PFSK-1 (cell line): ENCODE results near the gene BLVRB.

Experiments
- FOXP2 ChIP-seq: optimal IDR thresholded peaks from 2 replicates; pipeline ENCODE3; 2011; ENCODE audit warnings: borderline replicate concordance, control low read depth, inconsistent platforms; ENCODE audit not compliant: insufficient read depth; ENCODE audit errors: extremely low read length, extremely low read depth
- POLR2AphosphoS5 ChIP-seq: IDR thresholded peaks from 2 replicates; pipeline ENCODE4 v1.6.1; 2012; ENCODE audit warnings: low read depth, mild to moderate bottlenecking, control low read depth, low read length, moderate library complexity
- REST ChIP-seq, 2 experiments: IDR thresholded peaks; 2 replicates each; pipeline versions ENCODE4 v1.6.1 to v1.8.0; 2011 to 2012; ENCODE audit warnings: low read depth in 2 of 2, low read length in 2 of 2, control low read depth in 1 of 2, inconsistent platforms in 1 of 2, mild to moderate bottlenecking in 1 of 2, moderate library complexity in 1 of 2; ENCODE audit not compliant: insufficient read depth in 1 of 2
- SIN3A ChIP-seq: IDR thresholded peaks from 2 replicates; pipeline ENCODE4 v1.6.1; 2012; ENCODE audit warnings: mild to moderate bottlenecking, low read length, moderate library complexity, borderline replicate concordance; ENCODE audit not compliant: insufficient read depth
- TAF1 ChIP-seq: IDR thresholded peaks from 2 replicates; pipeline ENCODE4 v1.6.1; 2012; ENCODE audit warnings: low read length, control low read depth, borderline replicate concordance; ENCODE audit not compliant: insufficient read depth

The BLVRB gene

GRCh38 chr19:40418040-40418439 is 47.5 kb downstream of the BLVRB start:
- TF ChIP-seq SIN3A = no peak
- TF ChIP-seq REST (IDR thresholded peaks at IDR 0.05; ENCODE audit: insufficient read depth in 1 of 2, low read depth in 2 of 2, low read length in 2 of 2) = no peak
- no peak for TF ChIP-seq TAF1
- no peak for TF ChIP-seq FOXP2
- no peak for TF ChIP-seq POLR2AphosphoS5

GRCh38 chr19:40417643-40417981 is 47.9 kb downstream of the BLVRB start:
- TF ChIP-seq REST (IDR thresholded peaks at IDR 0.05; ENCODE audit: insufficient read depth in 1 of 2, low read depth in 2 of 2, low read length in 2 of 2) = no peak
- no peak for TF ChIP-seq POLR2AphosphoS5
- TF ChIP-seq FOXP2 = no peak
- TF ChIP-seq TAF1 = no peak
- no peak for TF ChIP-seq SIN3A

GRCh38 chr19:40416918-40417642 is 48.5 kb downstream of the BLVRB start:
- TF ChIP-seq REST (IDR thresholded peaks at IDR 0.05; ENCODE audit: insufficient read depth in 1 of 2, low read depth in 2 of 2, low read length in 2 of 2) (no peak), TAF1 (no peak), POLR2AphosphoS5 (0 out of 2 replicates have a peak, but pooled peaks have one; percentile 40), SIN3A (peak; percentile 67; the same call in 1 of the 2 replicates), FOXP2 (peak; percentile 100)

GRCh38 chr19:40415768-40416167 is 49.8 kb downstream of the BLVRB start:
- TF ChIP-seq FOXP2 = no peak
- no peak for TF ChIP-seq POLR2AphosphoS5
- no peak for TF ChIP-seq SIN3A
- no peak for TF ChIP-seq TAF1
- TF ChIP-seq REST (IDR thresholded peaks at IDR 0.05; ENCODE audit: insufficient read depth in 1 of 2, low read depth in 2 of 2, low read length in 2 of 2) = no peak
